Dermis microvascular lymphatic vessel endothelial cell (primary cell): ENCODE data around the gene PTER. TPM values are rescaled to one million over a fixed set of nuclear protein-coding genes. Genes with fewer than 3 reads are reported as not detected.
A peak's percentile ranks its signal among the peaks of the same experiment; 100 is the strongest.

Source experiments
- DNase-seq, 2 donors: peaks; one replicate each; pipeline versions ENCODE4 v3.0.0 to v3.0.0-alpha.2; 2010; ENCODE audit warnings: low read depth in 2 of 2
- total RNA-seq: library from RNA; depleted of rRNA; stranded (reverse); fragments of >200 nt; gene quantifications from 2 replicates; pipeline ENCODE4 v1.2.1, GENCODE V29; 2014

The PTER gene, protein sequence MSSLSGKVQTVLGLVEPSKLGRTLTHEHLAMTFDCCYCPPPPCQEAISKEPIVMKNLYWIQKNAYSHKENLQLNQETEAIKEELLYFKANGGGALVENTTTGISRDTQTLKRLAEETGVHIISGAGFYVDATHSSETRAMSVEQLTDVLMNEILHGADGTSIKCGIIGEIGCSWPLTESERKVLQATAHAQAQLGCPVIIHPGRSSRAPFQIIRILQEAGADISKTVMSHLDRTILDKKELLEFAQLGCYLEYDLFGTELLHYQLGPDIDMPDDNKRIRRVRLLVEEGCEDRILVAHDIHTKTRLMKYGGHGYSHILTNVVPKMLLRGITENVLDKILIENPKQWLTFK
- 7.1 and 8.3 TPM in 2 replicates for total RNA-seq

DNA sequence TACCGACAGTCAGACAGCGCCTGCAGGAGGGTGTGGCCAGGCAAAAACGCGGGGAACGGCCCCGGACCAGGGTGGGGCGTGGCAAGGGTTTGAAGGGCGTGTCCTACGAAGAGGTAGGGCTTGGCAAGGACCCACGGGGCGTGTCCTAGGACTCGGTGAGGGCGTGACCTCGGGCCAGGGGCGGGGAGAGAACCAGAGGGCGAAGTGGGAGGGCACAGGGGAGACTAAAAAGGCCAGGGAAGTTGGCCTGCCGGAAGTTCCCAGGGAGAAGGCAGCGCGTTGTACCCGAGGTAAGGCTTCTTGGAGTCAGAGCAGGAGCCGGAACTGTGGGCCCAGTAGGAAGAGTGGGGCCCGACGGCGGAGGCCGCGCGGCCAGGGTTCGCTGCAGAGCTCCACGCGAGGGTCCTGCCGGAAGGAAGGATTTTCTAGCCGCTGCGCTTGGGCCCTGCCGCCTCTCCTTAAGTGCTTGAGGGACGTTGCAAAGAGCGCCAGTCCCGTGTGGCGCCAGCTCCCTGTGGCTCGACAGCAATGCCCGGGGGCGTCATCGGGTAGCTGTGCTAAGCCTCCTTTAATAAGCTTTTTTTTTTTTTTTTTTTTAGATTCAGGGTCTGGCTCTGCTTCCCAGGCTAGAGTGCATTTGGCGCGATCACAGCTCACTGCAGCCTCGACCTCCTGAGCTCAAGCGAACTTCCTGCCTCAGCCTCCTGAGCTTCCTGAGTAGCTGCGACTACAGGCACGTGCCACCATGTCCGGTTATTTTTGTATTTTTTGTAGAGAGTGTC, at the start of gene PTER:
Gene PTER, plus strand, starts transcription at position 253 of the 782 bp plus-strand sequence. CDS start 47,375 bp downstream, outside the sequence.
- peak; percentile 61 to 80 for DNase-seq

DNA sequence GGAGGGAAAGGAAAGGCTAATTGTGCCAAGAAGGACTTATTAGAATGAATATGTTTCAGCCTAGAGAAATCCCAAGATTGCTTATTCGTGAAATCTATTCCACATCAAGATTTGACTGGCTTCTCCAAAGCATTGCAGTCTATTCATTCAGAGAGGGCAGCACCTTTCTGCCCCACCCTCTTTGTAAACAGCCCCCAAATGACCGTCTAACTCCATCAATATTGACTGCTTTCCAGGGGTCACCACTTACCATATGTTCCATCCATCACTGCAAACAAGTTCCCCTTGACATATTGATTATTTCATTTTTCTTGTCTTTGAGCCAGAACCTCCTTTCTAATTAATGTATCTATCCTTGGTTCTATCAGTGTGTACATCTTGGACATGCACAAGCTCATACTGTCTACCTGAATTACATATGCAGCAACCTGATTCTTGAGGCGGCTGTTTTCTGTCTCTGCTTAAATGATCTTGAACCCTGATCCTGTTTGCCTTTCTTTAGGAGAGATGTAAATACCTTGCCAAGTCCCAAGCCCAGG, 44.2 kb upstream of the PTER start:
- DNase-seq, result no peak

GRCh38 chr10:16393271-16393858, 43.4 kb upstream of the PTER start:
- DNase-seq, result no peak

- DNase-seq, result no peak
Measured at GRCh38 chr10:16401416-16401815, 35.4 kb upstream of the PTER start.

DNA sequence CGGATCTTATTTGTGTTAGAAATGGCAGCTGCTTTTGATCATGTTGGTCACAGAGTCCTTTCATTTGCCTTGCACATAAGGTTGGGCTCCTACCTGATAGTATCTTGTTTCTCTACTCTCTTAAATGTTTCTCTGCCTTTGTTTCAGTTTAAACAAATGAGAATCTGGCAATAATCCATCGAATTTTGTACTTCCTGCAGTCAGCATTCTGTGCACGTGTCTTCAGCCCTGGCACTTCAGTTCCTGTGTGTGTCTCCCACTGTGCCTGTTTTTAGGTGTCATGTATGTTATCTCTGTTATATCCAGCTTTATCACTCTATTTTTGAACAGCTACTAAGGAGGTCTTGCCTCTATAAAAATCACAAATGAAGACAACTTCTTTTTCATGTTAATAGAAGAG, 28.4 kb upstream of the PTER start:
- no peak for DNase-seq

DNA sequence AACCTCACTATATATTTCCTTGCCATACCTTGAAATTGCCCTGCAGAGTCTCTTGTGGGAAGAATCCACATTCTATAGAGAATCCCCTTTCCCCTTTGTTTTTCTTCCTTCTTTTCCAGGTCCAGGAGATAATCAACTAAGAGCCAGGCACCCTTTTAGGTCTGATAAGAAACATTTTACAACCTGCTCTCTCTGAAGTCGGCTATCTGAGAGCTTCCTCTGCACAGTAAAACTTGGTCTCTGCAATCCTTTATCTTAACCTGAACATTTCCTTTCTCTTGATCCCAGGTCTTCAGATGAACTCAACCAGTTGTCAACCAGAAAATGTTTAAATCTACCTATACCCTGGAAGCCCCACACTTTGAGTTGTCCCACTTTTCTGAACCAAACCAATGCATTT, 19.5 kb upstream of the PTER start:
- no peak for DNase-seq

GRCh38 chr10:16423599-16423998, 13.2 kb upstream of the PTER start:
- DNase-seq, result no peak

DNA sequence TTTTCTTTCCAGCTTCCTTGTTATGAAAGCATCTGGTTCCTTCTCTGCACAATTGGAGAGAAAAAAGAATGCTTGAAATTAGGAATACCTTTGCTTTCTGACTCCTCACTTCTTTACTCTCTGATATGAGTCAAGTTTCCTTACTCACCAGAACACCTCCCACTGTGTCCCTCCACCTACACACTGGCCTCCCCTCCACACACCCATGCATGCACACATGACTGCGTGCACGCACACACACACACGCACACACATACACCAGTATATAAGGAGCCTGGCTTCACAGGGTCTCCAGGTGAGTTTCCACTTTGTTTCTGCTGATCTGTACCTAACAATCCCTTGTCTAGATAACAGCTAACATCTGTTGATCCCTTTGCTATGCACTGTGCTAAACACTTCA, 11.4 kb upstream of the PTER start:
- no peak for DNase-seq

GRCh38 chr10:16429539-16429938, 7.3 kb upstream of the PTER start:
- no peak for DNase-seq

- peak in 1 of 2 donors; percentile 6 for DNase-seq
Measured at GRCh38 chr10:16436367-16436757, 448 bp upstream of the PTER start.

DNA sequence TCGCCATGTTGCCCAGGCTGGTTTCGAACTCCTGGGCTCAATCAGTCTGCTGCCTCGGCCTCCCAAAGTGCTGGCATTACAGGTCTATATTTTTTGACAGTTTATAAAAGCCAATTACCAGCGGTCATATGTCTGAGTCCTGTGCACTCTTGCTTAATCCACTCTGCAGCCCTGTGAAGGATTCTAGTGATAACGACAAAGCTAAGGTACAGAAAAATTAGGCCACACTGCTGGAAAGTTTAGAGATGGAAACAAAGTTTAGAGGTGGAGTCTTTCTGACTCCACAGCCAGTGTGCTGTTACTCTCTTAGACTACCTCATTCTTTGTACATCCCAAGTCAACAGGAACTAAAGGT, 707 bp downstream of the PTER start:
- no peak for DNase-seq

GRCh38 chr10:16439295-16439694, 2.5 kb downstream of the PTER start:
- no peak for DNase-seq

GRCh38 chr10:16440396-16441133, 3.8 kb downstream of the PTER start:
- no peak for DNase-seq

GRCh38 chr10:16441173-16441840, 4.5 kb downstream of the PTER start:
- no peak for DNase-seq

- DNase-seq, result no peak
Measured at GRCh38 chr10:16442914-16443313, 6.1 kb downstream of the PTER start.

- no peak for DNase-seq
Measured at GRCh38 chr10:16445770-16446469, 9.1 kb downstream of the PTER start.

GRCh38 chr10:16449454-16449853, 12.6 kb downstream of the PTER start:
- DNase-seq, result no peak

GRCh38 chr10:16458166-16458955, 21.6 kb downstream of the PTER start:
- no peak for DNase-seq

GRCh38 chr10:16459423-16459939, 22.7 kb downstream of the PTER start:
- no peak for DNase-seq
